DMS79 (cell line): Measurements from ENCODE around the gene POLR1A.

ENCODE experiments used
- DNase-seq: peaks from one replicate; lab custom pipeline; 2025; lab: John Stamatoyannopoulos, UW

The POLR1A gene

GRCh38 chr2:86097114-86097896 lies 8.4 kb downstream of the POLR1A start:
- DNase-seq, result no peak

GRCh38 chr2:86094229-86094628 lies 11.5 kb downstream of the POLR1A start:
- no peak for DNase-seq

- no peak for DNase-seq
These were observed 17.5 kb downstream of the POLR1A start for GRCh38 chr2:86087936-86088850.

GRCh38 chr2:86082756-86083155 lies 22.9 kb downstream of the POLR1A start:
- DNase-seq, result no peak

DNA sequence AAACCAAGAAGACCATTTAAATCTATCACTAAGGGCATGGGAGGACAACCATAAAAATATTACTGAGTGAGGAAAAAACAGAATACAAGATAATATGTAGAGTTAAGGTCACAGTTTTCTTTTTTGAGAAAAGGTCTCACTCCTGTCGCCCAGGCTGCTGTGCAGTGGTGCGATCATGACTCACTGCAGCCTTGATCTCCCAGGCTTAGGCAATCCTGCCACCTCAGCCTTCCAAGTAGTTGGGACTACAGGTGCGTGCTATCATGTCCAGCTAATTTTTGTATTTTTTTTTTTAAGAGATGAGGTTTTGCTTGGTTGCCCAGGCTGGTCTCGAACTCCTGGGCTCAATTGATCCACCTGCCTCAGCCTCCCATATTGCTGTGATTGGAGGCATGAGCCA lies 24.0 kb downstream of the POLR1A start:
- no peak for DNase-seq

- DNase-seq, result peak; percentile 45
These were observed 25.4 kb downstream of the POLR1A start for GRCh38 chr2:86079981-86080911.

- DNase-seq, result peak; percentile 45
These were observed 26.7 kb downstream of the POLR1A start for GRCh38 chr2:86078774-86079545.

DNA sequence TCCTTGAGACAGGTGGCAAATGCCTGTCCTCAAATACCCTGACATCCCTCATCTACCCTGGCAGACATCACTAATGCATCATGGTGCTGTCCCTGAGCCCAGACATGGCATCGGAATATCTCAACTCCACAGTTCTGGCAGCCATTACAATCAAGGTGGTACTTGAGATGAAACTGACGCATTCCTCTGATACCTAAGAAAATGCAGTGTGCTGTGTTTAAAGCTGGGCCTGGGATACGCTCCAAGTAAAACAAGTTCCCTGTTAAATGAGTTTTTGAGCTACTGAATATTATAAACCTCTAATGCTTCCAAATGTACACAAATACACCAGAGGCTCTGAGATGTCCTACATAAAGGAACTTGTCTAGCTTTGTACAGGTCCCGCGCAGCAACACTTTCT lies 29.8 kb downstream of the POLR1A start:
- no peak for DNase-seq

- no peak for DNase-seq
These were observed 30.9 kb downstream of the POLR1A start for GRCh38 chr2:86074811-86075210.

- DNase-seq, result no peak
These were observed 31.4 kb downstream of the POLR1A start for GRCh38 chr2:86074256-86074655.

- peak; percentile 14 for DNase-seq
These were observed 32.5 kb downstream of the POLR1A start for GRCh38 chr2:86073225-86073624.

GRCh38 chr2:86072271-86072858 lies 33.3 kb downstream of the POLR1A start:
- peak; percentile 79 for DNase-seq

DNA sequence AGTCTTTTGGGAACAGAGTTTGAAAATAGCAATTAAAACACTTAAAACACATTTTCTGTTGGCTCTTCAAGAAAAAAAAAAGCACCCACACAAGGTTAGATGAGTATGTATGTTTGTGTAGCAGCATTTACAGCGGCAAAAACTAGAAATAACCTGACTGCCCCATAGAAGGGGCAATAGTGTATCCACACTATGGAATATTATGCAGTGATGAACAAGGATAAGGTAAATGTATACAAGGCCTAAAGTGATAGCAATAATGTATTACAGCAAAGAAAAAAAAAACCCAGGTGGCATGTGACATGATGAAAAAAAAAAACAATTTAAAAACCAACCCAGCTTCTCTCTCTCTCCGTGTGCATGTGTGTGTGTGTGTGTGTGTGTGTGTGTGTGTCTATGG lies 34.8 kb downstream of the POLR1A start:
- no peak for DNase-seq

DNA sequence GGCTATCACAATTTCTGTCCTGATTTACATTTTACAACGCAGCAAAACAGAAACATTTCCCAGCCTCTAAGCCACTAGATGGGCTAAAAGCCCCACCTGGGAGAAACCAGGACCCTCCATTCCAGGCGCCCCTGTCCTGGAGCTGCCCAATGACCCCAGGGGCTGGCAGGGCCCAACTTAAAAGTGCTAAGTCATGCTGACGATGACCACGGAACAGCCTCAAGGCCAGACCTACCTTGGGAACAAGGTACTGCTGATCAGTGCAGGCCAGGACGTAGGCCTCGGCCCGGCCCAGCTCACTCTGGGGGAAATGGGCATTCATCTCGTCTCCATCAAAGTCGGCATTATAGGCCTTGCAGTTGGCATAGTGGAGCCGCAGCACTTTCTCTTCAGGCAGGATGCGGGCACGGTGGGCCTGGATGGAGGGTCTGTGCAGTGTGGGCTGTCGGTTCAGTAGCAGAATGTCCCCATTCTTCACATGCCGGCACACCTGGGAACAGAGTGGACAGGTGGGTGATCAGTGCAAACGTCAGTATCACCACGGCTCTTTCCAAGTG lies 35.8 kb downstream of the POLR1A start:
- DNase-seq, result no peak

- DNase-seq, result no peak
These were observed 36.5 kb downstream of the POLR1A start for GRCh38 chr2:86069091-86069685.

DNA sequence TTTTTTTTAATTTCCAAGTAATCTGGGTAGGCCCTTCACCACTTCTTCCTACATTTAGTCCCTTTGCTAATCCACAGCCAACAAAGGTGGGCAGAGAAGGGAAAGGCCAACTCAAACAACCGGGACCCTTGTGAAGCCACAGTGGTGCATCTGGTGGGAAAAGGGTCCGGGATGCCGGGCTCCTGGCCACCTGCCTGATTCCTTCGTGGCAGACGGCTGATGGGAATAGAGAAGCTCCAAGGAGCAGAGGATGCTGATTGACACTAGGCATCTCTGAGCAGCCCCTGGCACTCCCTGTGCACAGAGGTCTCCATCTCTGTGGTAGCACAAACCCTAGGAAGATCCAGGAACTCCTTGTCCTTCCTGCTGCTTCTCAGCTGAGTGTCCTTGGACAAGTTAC lies 37.0 kb downstream of the POLR1A start:
- DNase-seq, result no peak

GRCh38 chr2:86068136-86068588 lies 37.5 kb downstream of the POLR1A start:
- DNase-seq, result no peak

GRCh38 chr2:86066915-86067314 lies 38.8 kb downstream of the POLR1A start:
- no peak for DNase-seq

- no peak for DNase-seq
These were observed 39.6 kb downstream of the POLR1A start for GRCh38 chr2:86066007-86066578.

GRCh38 chr2:86065512-86065911 lies 40.2 kb downstream of the POLR1A start:
- DNase-seq, result no peak
